ENCODE results near the gene CDC14B.
"Not testable (repeated sequence)": the region's sequence is repeated elsewhere in the genome, so short reads cannot be mapped to it uniquely, and the experiment has no call there.

The CDC14B gene

GRCh38 chr9:96619491-96620180, at the start of gene CDC14B:
Gene CDC14B, minus strand, starts transcription at chr9:96619843. Its CDS starts 465 bp downstream, at chr9:96619378.
- DNase-seq: peak; percentile 62

DNA sequence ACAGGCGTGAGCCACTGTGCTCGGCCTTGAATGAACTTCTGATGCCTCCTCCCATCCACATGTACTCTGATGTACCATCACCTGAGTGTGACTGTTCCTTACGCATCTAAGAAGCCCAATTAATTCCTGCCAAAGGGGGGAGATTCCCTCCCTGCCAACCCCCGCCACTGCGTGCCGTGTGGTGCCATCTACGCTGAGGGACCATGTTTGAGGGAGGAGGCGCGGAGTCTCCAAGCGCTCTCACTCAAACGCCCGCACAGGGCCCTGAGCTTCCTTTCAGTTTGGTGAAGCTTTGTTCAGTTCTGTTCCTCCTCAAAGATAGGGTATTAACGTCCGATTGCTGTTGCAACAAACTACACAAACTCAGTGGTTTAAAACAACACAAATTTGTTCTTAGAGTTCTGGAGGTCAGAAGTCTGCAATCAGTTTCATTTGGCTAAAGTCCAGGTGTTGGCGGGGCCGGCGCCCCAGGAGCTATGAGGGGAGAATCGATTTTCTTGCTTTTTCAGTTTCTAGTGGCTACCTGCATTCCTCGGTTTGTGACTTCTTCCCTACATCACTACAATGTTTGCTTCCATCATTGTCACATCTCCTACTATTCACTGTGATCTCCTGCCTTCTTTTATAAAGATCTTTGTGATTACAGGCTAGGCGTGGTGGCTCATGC, 49.4 kb upstream of the CDC14B start:
- DNase-seq: no peak

DNA sequence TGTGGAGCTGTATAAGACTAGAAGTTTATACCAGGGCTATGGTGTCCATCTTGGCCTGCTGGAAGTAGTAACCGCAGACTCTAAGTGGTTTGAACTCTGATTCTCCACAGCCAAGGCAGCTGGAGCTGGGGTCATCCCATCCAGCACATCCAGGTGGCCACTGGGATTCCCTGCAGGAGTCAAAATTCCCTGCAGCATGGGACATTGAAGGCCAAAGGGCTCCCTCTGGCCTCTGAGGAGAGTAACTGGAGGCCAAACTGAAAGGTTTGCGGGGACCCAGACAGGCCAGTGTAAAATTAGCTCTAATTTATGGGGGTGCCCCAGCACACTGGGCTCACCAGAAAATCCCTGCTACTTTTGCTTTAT, 47.7 kb upstream of the CDC14B start:
- DNase-seq: no peak

- DNase-seq: peak; percentile 27
These were observed 47.2 kb upstream of the CDC14B start for GRCh38 chr9:96666653-96667362.

DNA sequence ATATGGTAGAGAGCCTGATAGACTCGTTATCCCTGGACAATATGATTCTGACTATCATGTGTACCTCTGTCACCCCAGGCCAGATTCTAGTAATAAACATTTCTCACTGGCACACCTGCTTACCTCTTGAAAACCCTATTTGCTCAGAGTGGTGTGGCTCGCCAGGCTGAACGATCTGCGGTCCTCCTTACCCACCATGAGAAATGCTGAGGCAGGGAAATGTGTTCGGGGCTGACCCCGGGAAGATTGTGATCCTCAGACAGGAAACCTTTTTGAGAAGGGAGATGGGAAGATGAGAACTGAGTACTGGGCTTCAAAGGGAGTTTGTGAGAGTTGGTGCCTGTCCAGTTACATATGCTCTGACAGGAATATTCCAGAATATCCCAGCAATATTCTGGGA, 46.1 kb upstream of the CDC14B start:
- DNase-seq: no peak

- no peak for DNase-seq
These were observed 44.0 kb upstream of the CDC14B start for GRCh38 chr9:96663506-96664120.

GRCh38 chr9:96661711-96662110, 42.1 kb upstream of the CDC14B start:
- no peak for DNase-seq

DNA sequence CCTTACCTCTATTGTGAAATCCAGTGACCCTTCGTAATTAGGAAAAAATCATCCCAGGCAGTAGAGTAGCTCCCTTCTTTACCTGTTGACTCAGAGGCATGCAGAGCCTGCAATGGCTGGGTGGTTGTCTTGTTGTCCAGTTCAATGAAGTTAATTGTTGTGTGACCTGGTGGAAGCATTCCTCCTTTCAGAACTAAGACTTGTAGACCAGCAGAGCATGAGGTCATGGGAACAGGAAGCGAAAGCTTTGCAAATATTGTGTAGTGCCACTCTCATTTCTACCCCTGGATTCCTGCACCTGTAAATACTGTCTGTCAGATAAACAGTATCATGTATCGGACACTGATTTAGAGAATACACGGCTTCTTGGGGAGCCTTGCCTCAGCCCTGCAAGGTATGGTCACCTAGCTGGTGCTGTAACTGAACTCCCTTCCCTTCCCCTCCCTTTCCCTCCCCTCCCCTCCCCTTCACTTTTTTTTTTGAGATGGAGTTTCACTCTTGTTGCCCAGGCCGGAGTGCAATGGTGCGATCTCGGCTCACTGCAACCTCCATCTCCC, 41.1 kb upstream of the CDC14B start:
- no peak for DNase-seq

GRCh38 chr9:96655198-96655851, 35.7 kb upstream of the CDC14B start, which contains the start of gene PRXL2C:
Gene PRXL2C, minus strand, starts transcription at chr9:96655317. Its CDS starts 36 bp downstream, at chr9:96655281.
- DNase-seq: no peak

GRCh38 chr9:96654450-96655197, 35.0 kb upstream of the CDC14B start:
- DNase-seq: peak; percentile 53

DNA sequence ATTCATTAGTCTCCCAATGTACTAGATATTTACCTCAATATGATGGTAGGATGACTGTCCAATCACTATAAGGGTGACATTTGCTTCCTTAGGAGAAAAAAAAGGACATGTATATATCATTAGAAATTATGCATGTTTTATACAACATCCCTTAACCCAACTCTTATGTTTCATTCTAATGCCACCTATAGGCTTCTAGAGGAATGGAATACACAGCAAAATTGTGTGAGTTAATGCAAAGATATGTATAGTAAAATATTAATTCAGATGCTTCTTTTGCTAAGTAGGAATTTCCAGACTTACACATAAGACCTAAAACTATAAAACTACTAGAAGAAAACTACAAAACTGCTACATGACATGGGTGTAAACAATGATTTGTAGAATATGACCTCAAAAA, 32.0 kb upstream of the CDC14B start:
- DNase-seq: no peak

- no peak for DNase-seq
These were observed 30.1 kb upstream of the CDC14B start for GRCh38 chr9:96649620-96650324.

- peak; percentile 39 for DNase-seq
These were observed 26.7 kb upstream of the CDC14B start for GRCh38 chr9:96646081-96646991.

DNA sequence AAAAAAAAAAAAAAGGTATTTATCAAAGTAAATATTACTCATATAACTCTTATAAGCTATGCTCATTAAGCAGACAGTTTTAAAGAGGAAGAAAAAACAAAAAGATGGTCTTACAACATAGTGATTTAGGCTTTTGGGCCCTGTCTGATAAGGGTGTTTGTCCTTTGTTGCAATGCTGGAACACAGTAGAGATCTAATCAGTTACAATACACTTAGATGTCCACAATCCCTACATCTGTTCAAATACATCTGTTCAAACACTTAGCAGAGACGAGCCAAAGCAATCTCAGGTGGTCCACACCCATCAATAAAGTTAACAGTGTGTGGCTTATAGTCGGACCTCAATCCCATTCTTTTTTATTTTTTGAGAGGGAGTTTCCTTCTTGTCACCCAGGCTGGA, 24.5 kb upstream of the CDC14B start:
- no peak for DNase-seq

DNA sequence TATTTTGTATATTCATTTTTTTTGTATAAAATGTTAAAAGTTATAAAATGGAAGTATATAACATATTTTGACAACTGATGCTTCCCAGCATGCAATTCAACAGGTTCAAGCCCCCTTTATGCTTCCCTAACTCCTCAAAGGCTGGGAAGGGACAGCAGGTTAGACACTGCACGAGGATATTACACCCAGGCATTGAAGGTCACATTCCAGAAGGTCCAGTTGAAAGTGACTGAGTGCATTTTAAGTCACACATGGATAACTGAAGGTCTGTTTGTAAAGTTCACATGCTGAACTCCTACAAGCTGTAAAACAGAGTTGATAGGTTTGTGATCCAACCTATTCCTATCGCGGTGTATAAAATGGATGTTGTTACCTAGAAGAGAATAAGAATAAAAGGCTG, 21.9 kb upstream of the CDC14B start:
- no peak for DNase-seq

- DNase-seq: no peak
These were observed 19.1 kb upstream of the CDC14B start for GRCh38 chr9:96638606-96639364.

GRCh38 chr9:96636368-96636767, 16.7 kb upstream of the CDC14B start:
- DNase-seq: no peak

DNA sequence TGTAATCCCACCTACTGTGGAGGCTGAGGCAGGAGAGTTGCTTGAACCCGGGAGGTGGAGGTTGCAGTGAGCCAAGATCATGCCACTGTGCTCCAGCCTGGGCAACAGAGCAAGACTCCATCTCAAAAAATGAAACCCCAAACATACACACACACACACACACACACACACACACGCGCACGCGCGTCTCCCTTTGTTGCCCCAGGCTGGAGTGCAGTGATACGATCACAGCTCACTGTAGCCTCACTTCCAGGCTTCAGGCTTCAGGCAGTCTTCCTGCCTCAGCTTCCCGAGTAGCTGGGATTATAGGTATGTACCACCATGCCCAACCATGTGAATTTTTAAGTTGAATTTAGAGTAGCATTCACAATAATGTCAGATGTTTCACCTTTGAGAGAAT, 13.9 kb upstream of the CDC14B start:
- DNase-seq: not testable (repeated sequence)

DNA sequence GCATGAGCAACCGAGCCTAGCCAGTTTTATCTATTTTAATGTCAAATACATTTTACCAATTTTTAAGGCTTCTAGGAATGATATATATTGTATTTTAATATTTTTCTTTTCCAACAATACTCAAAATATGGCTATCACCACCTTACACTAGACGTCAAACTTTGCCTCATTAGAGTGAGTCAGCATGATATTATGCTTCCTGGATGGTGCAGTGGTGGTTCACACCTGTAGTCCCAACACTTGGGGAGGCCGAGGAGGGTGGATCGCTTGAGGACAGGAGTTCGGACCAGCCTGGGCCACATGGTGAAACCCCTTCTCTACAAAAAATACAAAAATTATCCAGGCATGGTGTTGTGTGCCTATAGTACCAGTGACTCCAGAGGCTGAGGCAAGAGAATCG, 7.3 kb upstream of the CDC14B start:
- DNase-seq: no peak

All from DMS 273 treated with DMSO at 0.1 percent for 48 hours (cell line).